Upper lobe of left lung (tissue), 6 donors: Measurements from ENCODE around the gene MT1M. TPM values are rescaled to one million over a fixed set of nuclear protein-coding genes. Genes with fewer than 3 reads are reported as not detected.

Experiments used
- ATAC-seq, 2 donors: fragments of 200-7000 bp; cut with Tn5 transposase; one replicate each; pipeline ENCODE4 v1.9.1; 2022; ENCODE audit warnings: mild to moderate bottlenecking in 2 of 2, moderate library complexity in 2 of 2; ENCODE audit not compliant: low FRiP score in 2 of 2
- DNase-seq, 2 donors: peaks; one replicate each; pipeline ENCODE4 v3.0.0-alpha.2; 2019 to 2020
- H3K27ac ChIP-seq, 4 donors: fragments of 200-600 bp; sonication (generic); one replicate each; pipeline ENCODE4 v1.5.1; 2016 to 2019
- H3K27me3 ChIP-seq, 4 donors: fragments of 200-600 bp; sonication (generic); one replicate each; pipeline ENCODE4 v1.5.1; 2017 to 2019
- H3K36me3 ChIP-seq, 4 donors: fragments of 200-600 bp; sonication (generic); one replicate each; pipeline ENCODE4 v1.5.1; 2016 to 2019
- H3K4me1 ChIP-seq, 4 donors: fragments of 200-600 bp; sonication (generic); one replicate each; pipeline ENCODE4 v1.5.1; 2018 to 2019
- H3K4me3 ChIP-seq, 4 donors: fragments of 200-600 bp; sonication (generic); one replicate each; pipeline ENCODE4 v1.5.1; 2017 to 2019; ENCODE audit warnings: mild to moderate bottlenecking in 2 of 4, moderate library complexity in 1 of 4
- H3K9me3 ChIP-seq, 4 donors: fragments of 200-600 bp; sonication (generic); one replicate each; pipeline ENCODE4 v1.5.1; 2018 to 2019
- EP300 ChIP-seq, 4 donors: sonication (generic); formaldehyde crosslinking; IDR thresholded peaks; one replicate each; pipeline ENCODE4 v1.5.1; 2017; ENCODE audit warnings: antibody characterized with exemption in 4 of 4, control low read depth in 2 of 4
- POLR2A ChIP-seq, 4 donors: fragments of 450-650 bp; IDR thresholded peaks; one replicate each; pipeline ENCODE4 v1.5.1; 2016 to 2017; ENCODE audit warnings: antibody characterized with exemption in 4 of 4, mild to moderate bottlenecking in 2 of 4
- POLR2AphosphoS5 ChIP-seq, 2 donors: sonication (generic); formaldehyde crosslinking; IDR thresholded peaks; one replicate each; pipeline ENCODE4 v1.5.1; 2017; ENCODE audit warnings: antibody characterized with exemption in 2 of 2
- WGBS, 2 donors: methylation state at CpG; one replicate each; pipeline ENCODE4 v1.1.5; 2017 to 2018; 5-methylcytosine and 5-hydroxymethylcytosine counted together
- total RNA-seq, 6 donors: library from RNA; depleted of rRNA in 4 of 6; stranded (reverse); fragments of >200 nt in 4 of 6; gene quantifications; one replicate each; pipeline versions ENCODE4 v1.1.0 to v1.2.1, GENCODE V29; 2016 to 2021
- TF ChIP-seq, protein P1 (sequence below), 6 experiments: fragments of 450-650 bp in 4 of 6; fragments of 200-600 bp in 2 of 6; sonication (generic) in 2 of 6; IDR thresholded peaks; one replicate each; pipeline ENCODE4 v1.5.1; 2016 to 2019; ENCODE audit warnings: antibody characterized with exemption in 6 of 6
- donor health status: DM: no; HTN: no; CAD: no; lungs with moderate emphysema.
- donor health status: DM: no; HTN: yes; CAD: no; lungs with severe emphysema.

Gene MT1M
- total RNA-seq, 6 donors from 2014 or later: 8.4 to 194 (median 37.0) TPM

DNA sequence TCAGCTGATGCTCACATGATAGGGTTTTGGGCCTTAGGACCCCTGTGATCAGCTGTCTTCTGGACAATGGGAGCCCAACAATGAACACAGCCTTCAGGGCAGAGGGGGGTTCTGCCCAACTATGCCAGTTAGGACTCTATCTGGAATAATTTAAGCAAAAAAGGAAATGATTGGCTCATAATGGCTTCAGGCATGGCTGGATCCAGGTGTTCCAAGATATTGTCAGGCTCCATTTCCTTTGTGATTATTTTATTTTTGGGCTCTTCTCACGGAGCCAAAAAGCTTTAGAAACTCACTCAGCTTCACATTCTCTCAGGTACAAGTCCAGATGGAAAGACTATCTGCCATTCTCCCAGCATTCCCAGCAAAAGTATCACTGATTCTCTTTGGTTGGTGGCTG lies 27.0 kb upstream of the MT1M start:
- DNase-seq (no peak), ATAC-seq (no peak)
- H3K4me1 ChIP-seq: peaks cover 30 to 49% (median 36%) of the 10 kb centered on the region in 4 donors
- no peaks in the 10 kb centered on the region for H3K27me3 ChIP-seq
- no peak overlapping the region for H3K4me3 ChIP-seq
- peak overlapping the region; percentile 91 to 98 (median 94) for H3K27ac ChIP-seq
- TF ChIP-seq POLR2A (IDR thresholded peaks at IDR 0.05) (no peak), POLR2AphosphoS5 (IDR thresholded peaks at IDR 0.05) (no peak), EP300 (IDR thresholded peaks at IDR 0.05) (no peak)
- TF ChIP-seq, protein P1, sequence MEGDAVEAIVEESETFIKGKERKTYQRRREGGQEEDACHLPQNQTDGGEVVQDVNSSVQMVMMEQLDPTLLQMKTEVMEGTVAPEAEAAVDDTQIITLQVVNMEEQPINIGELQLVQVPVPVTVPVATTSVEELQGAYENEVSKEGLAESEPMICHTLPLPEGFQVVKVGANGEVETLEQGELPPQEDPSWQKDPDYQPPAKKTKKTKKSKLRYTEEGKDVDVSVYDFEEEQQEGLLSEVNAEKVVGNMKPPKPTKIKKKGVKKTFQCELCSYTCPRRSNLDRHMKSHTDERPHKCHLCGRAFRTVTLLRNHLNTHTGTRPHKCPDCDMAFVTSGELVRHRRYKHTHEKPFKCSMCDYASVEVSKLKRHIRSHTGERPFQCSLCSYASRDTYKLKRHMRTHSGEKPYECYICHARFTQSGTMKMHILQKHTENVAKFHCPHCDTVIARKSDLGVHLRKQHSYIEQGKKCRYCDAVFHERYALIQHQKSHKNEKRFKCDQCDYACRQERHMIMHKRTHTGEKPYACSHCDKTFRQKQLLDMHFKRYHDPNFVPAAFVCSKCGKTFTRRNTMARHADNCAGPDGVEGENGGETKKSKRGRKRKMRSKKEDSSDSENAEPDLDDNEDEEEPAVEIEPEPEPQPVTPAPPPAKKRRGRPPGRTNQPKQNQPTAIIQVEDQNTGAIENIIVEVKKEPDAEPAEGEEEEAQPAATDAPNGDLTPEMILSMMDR (IDR thresholded peaks at IDR 0.05): no peak
- H3K36me3 ChIP-seq: no peaks in the 10 kb centered on the region
- 73 to 77% methylated on average over 1 of the region's 1 CpG for WGBS, 2 donors
- H3K9me3 ChIP-seq: no peaks in the 10 kb centered on the region

DNA sequence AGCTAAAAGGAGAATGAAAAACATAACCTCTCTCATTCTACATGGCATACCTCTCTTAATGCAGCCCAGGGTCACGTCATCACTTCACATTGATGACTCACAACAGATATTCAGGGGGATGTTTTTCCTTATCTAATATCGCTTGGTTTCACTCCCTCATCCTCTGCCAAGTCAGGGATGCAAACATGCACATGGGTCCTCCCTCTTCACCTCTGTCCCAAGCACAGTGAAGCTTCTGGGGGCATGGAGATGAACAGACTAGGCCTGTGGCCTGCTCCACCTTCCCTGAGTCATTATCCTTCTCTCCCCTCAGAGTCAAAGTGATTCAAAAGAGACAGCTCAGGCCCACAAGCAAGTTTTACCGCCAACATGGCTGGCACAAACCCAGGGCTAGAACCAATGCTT lies 26.4 kb upstream of the MT1M start:
- Histone ChIP-seq H3K4me1 (peaks cover 36 to 55% (median 42%) of the 10 kb centered on the region in 4 donors), H3K27ac (peak overlapping the region; percentile 91 to 98 (median 94)), H3K27me3 (no peaks in the 10 kb centered on the region), H3K9me3 (no peaks in the 10 kb centered on the region), H3K4me3 (no peak overlapping the region), H3K36me3 (no peaks in the 10 kb centered on the region)
- peak in 1 of 4 donors; percentile 1 for TF ChIP-seq EP300 (IDR thresholded peaks at IDR 0.05)
- peak; percentile 21 to 31 for TF ChIP-seq POLR2AphosphoS5 (IDR thresholded peaks at IDR 0.05)
- no peak for TF ChIP-seq POLR2A (IDR thresholded peaks at IDR 0.05)
- ATAC-seq (no peak), DNase-seq (no peak)
- WGBS, 2 donors: 59 to 75% methylated on average over 3 of the region's 3 CpGs

DNA sequence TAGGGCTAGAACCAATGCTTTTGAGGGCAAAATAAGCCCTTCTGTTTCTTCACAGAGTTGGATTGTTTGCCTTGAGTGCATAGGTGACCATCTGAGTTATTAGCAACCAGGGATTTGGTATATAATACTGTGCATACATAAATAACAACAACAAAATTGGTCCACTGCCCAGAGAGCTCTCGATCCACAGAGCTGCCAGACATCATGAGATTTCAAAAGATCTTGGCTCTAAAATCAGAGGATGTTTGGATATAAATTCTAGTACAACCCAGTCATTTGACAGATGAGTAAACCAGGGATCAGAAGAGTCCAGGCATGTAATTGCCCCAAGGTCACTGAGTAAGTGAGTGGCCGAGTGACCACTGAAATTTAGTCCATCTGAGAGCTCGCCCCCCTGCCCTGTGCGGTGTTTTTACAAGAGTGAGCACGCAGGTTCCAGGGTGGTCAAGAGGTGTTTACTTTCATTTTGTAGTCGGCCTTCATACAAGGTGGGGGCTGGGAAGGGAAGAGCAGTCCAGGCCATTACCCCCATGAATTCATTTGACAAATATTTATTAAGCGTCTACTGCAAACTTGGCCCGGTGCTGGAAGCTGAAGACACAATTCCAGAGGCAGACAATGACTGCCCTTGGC lies 25.9 kb upstream of the MT1M start:
- TF ChIP-seq, protein P1 (IDR thresholded peaks at IDR 0.05): no peak
- peak in 1 of 4 donors; percentile 50 for TF ChIP-seq EP300 (IDR thresholded peaks at IDR 0.05)
- TF ChIP-seq POLR2A (IDR thresholded peaks at IDR 0.05): no peak
- TF ChIP-seq POLR2AphosphoS5 (IDR thresholded peaks at IDR 0.05): peak in 1 of 2 donors; percentile 4
- DNase-seq (no peak), ATAC-seq (peak; percentile 3 to 7)
- H3K9me3 ChIP-seq: no peaks in the 10 kb centered on the region
- WGBS, 2 donors: 39 to 43% methylated on average over 8 of the region's 8 CpGs
- no peak overlapping the region for H3K4me3 ChIP-seq
- peaks cover 38 to 60% (median 46%) of the 10 kb centered on the region in 4 donors for H3K4me1 ChIP-seq
- no peaks in the 10 kb centered on the region for H3K27me3 ChIP-seq
- no peaks in the 10 kb centered on the region for H3K36me3 ChIP-seq
- H3K27ac ChIP-seq: peak overlapping the region; percentile 91 to 98 (median 94)

DNA sequence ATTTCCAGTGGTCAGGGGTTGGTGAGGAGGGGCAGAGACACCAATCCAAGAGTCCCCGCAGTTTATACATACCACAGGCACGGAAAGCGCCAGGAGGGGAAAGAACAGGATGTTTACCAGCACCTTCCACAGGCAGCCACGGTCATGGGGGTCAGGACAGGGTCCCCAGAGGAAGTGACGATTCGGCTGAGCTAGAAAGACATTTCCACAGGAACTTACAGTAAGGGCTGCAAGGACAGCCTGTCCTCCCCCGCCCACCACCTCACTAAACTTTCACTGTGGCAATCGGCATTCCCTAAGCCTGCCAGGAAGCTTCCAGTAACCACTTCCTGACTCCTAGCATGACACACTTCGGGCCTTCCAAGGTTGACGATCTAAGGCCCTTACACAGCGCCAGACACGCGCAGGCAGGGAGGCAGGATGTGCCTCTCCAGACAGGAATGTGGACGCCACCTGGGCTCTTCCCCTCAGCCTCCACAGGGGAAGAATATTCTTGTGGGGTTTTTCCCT lies 25.3 kb upstream of the MT1M start:
- TF ChIP-seq, protein P1 (IDR thresholded peaks at IDR 0.05): no peak
- peak in 2 of 4 donors; percentile 37 to 45 for TF ChIP-seq POLR2A (IDR thresholded peaks at IDR 0.05)
- TF ChIP-seq EP300 (IDR thresholded peaks at IDR 0.05): peak; percentile 99 to 100 (median 100)
- peak; percentile 99 to 100 for TF ChIP-seq POLR2AphosphoS5 (IDR thresholded peaks at IDR 0.05)
- ATAC-seq: peak; percentile 65 to 73
- Histone ChIP-seq H3K4me1 (peaks cover 38 to 62% (median 49%) of the 10 kb centered on the region in 4 donors), H3K27me3 (no peaks in the 10 kb centered on the region), H3K36me3 (no peaks in the 10 kb centered on the region), H3K4me3 (peak overlapping the region in 2 of 4 donors; percentile 55 to 80), H3K27ac (peak overlapping the region; percentile 91 to 98 (median 94)), H3K9me3 (no peaks in the 10 kb centered on the region)
- WGBS, 2 donors: 26 to 49% methylated on average over 3 to 14 of the region's 14 CpGs
- DNase-seq: peak in 1 of 2 donors; percentile 89

DNA sequence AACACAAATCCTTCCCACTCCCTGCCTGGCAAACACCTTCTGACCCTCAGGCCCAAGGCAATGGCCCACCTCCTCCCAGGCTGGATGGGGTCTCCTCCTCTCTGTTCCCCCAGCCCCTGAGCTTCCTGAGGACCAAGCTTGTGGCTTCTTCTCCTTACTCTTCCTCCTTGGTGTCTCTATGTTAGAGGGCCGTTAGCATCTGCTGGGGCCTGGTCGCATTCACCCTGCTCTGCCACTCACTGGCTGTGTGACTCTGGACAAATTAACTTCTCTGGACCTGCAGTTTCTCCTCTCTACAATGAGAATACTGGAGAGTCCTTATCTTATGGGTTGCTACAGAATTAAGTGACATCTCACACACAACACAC lies 24.8 kb upstream of the MT1M start:
- H3K36me3 ChIP-seq: no peaks in the 10 kb centered on the region
- no peaks in the 10 kb centered on the region for H3K9me3 ChIP-seq
- ATAC-seq: no peak
- no peak for TF ChIP-seq POLR2A (IDR thresholded peaks at IDR 0.05)
- TF ChIP-seq EP300 (IDR thresholded peaks at IDR 0.05): no peak
- no peak for TF ChIP-seq POLR2AphosphoS5 (IDR thresholded peaks at IDR 0.05)
- TF ChIP-seq, protein P1 (IDR thresholded peaks at IDR 0.05): no peak
- DNase-seq: no peak
- peak overlapping the region; percentile 91 to 98 (median 94) for H3K27ac ChIP-seq
- H3K4me1 ChIP-seq: peaks cover 38 to 62% (median 49%) of the 10 kb centered on the region in 4 donors
- H3K27me3 ChIP-seq: no peaks in the 10 kb centered on the region
- WGBS, 2 donors: 62 to 66% methylated on average over 2 of the region's 2 CpGs
- H3K4me3 ChIP-seq: peak overlapping the region in 3 of 4 donors; percentile 55 to 80 (median 73)
